Common myeloid progenitor, CD34-positive (primary cell): Measurements from ENCODE around the gene CD3G.

Experiments used
- CTCF ChIA-PET: fragments of 350-600 bp; sonication (Branson Sonifier 250); formaldehyde crosslinking; loops from one replicate; lab custom pipeline; 2021; ENCODE audit warnings: antibody characterized with exemption; lab: Charles Lee
- POLR2A ChIA-PET: fragments of 350-600 bp; sonication (Branson Sonifier 250); formaldehyde crosslinking; loops from one replicate; lab custom pipeline; 2021; ENCODE audit warnings: antibody characterized with exemption; lab: Charles Lee
- DNase-seq, 3 donors: peaks; one replicate each; pipeline versions ENCODE4 v3.0.0 to v3.0.0-alpha.2; 2013
- H3K27ac ChIP-seq, 2 experiments: 1 replicate in 1 of 2; 2 replicates in 1 of 2; pipeline ENCODE4 v1.7.0; 2013; ENCODE audit warnings: inconsistent platforms in 2 of 2, low read length in 2 of 2, mild to moderate bottlenecking in 2 of 2, low read depth in 1 of 2, moderate library complexity in 1 of 2; ENCODE audit not compliant: severe bottlenecking in 2 of 2, insufficient read depth in 1 of 2, poor library complexity in 1 of 2
- H3K27me3 ChIP-seq, 5 experiments: replicated peaks in 2 of 5; 1 replicate in 3 of 5; 2 replicates in 2 of 5; pipeline versions ENCODE4 v1.6.1 to v1.7.0; 2013; ENCODE audit warnings: low read length in 4 of 5, mild to moderate bottlenecking in 2 of 5, moderate library complexity in 2 of 5, inconsistent platforms in 1 of 5; ENCODE audit not compliant: insufficient read depth in 5 of 5, control insufficient read depth in 4 of 5
- H3K36me3 ChIP-seq, 4 experiments: 1 replicate in 2 of 4; 2 replicates in 2 of 4; pipeline versions ENCODE4 v1.6.1 to v1.7.0; 2013; ENCODE audit warnings: low read length in 3 of 4, control low read depth in 1 of 4, mild to moderate bottlenecking in 1 of 4; ENCODE audit not compliant: control insufficient read depth in 4 of 4, insufficient read depth in 4 of 4
- H3K4me1 ChIP-seq, 4 experiments: 1 replicate in 3 of 4; 2 replicates in 1 of 4; pipeline versions ENCODE4 v1.6.1 to v1.7.1; 2013; ENCODE audit warnings: low read length in 3 of 4, mild to moderate bottlenecking in 3 of 4, control low read depth in 1 of 4, inconsistent platforms in 1 of 4, moderate library complexity in 1 of 4; ENCODE audit not compliant: control insufficient read depth in 4 of 4, insufficient read depth in 4 of 4; ENCODE audit errors: control extremely low read depth in 1 of 4
- H3K4me3 ChIP-seq, 7 experiments: 1 replicate in 4 of 7; 2 replicates in 3 of 7; pipeline versions ENCODE4 v1.5.1 to v1.7.0; 2013; ENCODE audit warnings: mild to moderate bottlenecking in 7 of 7, low read length in 6 of 7, moderate library complexity in 6 of 7, inconsistent platforms in 2 of 7, low read depth in 2 of 7, control low read depth in 1 of 7; ENCODE audit not compliant: insufficient read depth in 4 of 7, control insufficient read depth in 1 of 7; ENCODE audit errors: extremely low read depth in 1 of 7
- H3K9me3 ChIP-seq, 5 experiments: 1 replicate in 4 of 5; 2 replicates in 1 of 5; pipeline versions ENCODE4 v1.6.1 to v1.7.1; 2013; ENCODE audit warnings: low read length in 4 of 5, mild to moderate bottlenecking in 2 of 5, inconsistent platforms in 1 of 5, low read depth in 1 of 5, moderate library complexity in 1 of 5; ENCODE audit not compliant: control insufficient read depth in 4 of 5, insufficient read depth in 2 of 5; ENCODE audit errors: control extremely low read depth in 1 of 5
- WGBS: methylation state at CpG from one replicate; pipeline ENCODE4 v1.1.5; 2013; ENCODE audit not compliant: insufficient coverage; 5-methylcytosine and 5-hydroxymethylcytosine counted together

CD3G gene

DNA sequence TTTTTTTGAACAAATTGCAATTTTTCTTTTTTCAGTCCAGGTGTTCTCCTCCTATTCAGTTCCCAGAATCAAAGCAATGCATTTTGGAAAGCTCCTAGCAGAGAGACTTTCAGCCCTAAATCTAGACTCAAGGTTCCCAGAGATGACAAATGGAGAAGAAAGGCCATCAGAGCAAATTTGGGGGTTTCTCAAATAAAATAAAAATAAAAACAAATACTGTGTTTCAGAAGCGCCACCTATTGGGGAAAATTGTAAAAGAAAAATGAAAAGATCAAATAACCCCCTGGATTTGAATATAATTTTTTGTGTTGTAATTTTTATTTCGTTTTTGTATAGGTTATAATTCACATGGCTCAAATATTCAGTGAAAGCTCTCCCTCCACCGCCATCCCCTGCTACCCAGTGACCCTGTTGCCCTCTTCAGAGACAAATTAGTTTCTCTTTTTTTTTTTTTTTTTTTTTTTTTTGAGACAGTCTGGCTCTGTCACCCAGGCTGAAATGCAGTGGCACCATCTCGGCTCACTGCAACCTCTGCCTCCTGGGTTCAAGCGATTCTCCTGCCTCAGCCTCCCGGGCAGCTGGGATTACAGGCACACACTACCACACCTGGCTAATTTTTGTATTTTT, 9.1 kb downstream of the CD3G start:
- ChIA-PET CTCF (interaction anchor here (0.8 to 4.2 kb wide), 11 partner anchors 10 to 158 kb away, joined by 3 to 22 read pairs (median 4); partner anchors contain the start of gene CD3E), POLR2A (interaction anchor here (0.6 kb wide), 1 partner anchor 12 kb away, joined by 4 read pairs; no protein-coding TSS in a partner anchor)
- no peaks in the 10 kb centered on the region for H3K4me1 ChIP-seq
- peaks cover 0 to 2% (median 0%) of the 10 kb centered on the region in 5 experiments for H3K27me3 ChIP-seq
- peak; percentile 41 to 72 (median 59) for DNase-seq
- H3K27ac ChIP-seq, result no peak overlapping the region
- no peak overlapping the region for H3K4me3 ChIP-seq
- 20% methylated on average over 1 of the region's 6 CpGs for WGBS
- no peaks in the 10 kb centered on the region for H3K36me3 ChIP-seq
- no peaks in the 10 kb centered on the region for H3K9me3 ChIP-seq

- no peaks in the 10 kb centered on the region for H3K36me3 ChIP-seq
- no peak for DNase-seq
- ChIA-PET POLR2A (no interaction called here), CTCF (interaction anchor here (1.1 to 1.9 kb wide), 2 partner anchors 62 to 160 kb away, joined by 5 to 8 read pairs; no protein-coding TSS in a partner anchor)
- WGBS, result no CpG with 5 or more reads among the region's 3 CpGs
- peaks cover 5 to 15% (median 14%) of the 10 kb centered on the region in 4 experiments for H3K4me1 ChIP-seq
- H3K9me3 ChIP-seq, result no peaks in the 10 kb centered on the region
- H3K4me3 ChIP-seq, result no peak overlapping the region
- H3K27me3 ChIP-seq, result no peaks in the 10 kb centered on the region
- H3K27ac ChIP-seq, result no peak overlapping the region
These were observed 13.9 kb downstream of the CD3G start for GRCh38 chr11:118358071-118358470.

DNA sequence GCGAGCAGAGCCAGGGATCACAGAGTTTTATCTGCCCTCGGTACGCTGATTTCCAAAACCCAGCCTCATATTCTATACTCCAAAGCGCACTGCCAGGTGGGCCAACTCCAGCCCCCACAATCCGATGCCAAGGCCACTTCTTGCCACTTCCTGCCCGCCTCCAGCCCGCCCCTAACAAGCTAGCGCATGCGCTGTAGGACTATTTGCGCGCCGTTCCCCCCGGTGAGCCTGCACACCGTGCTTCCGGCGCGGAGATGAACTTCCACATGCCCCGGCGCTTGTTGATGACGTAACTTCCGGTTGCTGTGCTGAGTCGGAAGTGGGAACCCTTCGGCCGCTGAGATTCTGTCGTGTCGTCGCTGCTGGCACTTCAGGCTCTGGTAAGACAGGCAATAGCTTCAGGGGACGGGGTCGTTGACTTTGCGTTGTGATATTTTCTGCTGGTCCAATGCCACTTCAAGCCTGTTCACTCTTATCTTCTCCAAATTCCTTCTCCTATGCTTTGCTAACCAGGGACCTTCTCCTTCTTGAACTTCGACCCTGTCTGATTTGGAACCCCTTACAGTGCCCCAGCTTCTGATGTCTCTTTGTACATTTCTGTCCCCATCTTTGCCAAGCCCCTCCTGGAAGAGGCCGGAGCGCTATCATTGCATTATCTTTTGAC, 15.3 kb downstream of the CD3G start, which contains the start of gene UBE4A:
TSS of gene UBE4A (plus strand) at position 306 of the 664 bp plus-strand sequence. CDS start 5,481 bp downstream, outside the sequence.
- H3K4me3 ChIP-seq, result peak within 1 kb of the TSS; percentile 60 to 100 (median 97)
- peak within 1 kb of the TSS; percentile 71 to 84 for H3K27ac ChIP-seq
- 7% methylated on average over 31 of the region's 33 CpGs for WGBS
- POLR2A ChIA-PET, result no interaction called here
- CTCF ChIA-PET, result interaction anchor here (1.2 to 1.5 kb wide), 2 partner anchors 69 to 161 kb away, joined by 3 to 8 read pairs; no protein-coding TSS in a partner anchor
- H3K4me1 ChIP-seq, result peaks cover 5 to 15% (median 14%) of the 10 kb centered on the region in 4 experiments
- H3K36me3 ChIP-seq, result peaks cover 0 to 4% (median under 1%) of the 10 kb centered on the region in 4 experiments
- no peaks in the 10 kb centered on the region for H3K27me3 ChIP-seq
- peak; percentile 96 to 98 (median 96) for DNase-seq
- H3K9me3 ChIP-seq, result no peaks in the 10 kb centered on the region

GRCh38 chr11:118364956-118365615, 20.9 kb downstream of the CD3G start:
- Histone ChIP-seq H3K27me3 (no peaks in the 10 kb centered on the region), H3K27ac (peak overlapping the region in 1 of 2 experiments; percentile 1), H3K4me3 (no peak overlapping the region), H3K9me3 (no peaks in the 10 kb centered on the region), H3K36me3 (peaks cover 27 to 45% (median 35%) of the 10 kb centered on the region in 4 experiments), H3K4me1 (peaks cover 2 to 9% (median 7%) of the 10 kb centered on the region in 4 experiments)
- DNase-seq, result no peak
- ChIA-PET CTCF (interaction anchor here (0.7 to 1.2 kb wide), 7 partner anchors 9 to 184 kb away, joined by 3 to 5 read pairs (median 3); no protein-coding TSS in a partner anchor), POLR2A (interaction anchor here (0.6 kb wide), 1 partner anchor 12 kb away, joined by 4 read pairs; no protein-coding TSS in a partner anchor)
- WGBS, result 100% methylated on average over 1 of the region's 3 CpGs

DNA sequence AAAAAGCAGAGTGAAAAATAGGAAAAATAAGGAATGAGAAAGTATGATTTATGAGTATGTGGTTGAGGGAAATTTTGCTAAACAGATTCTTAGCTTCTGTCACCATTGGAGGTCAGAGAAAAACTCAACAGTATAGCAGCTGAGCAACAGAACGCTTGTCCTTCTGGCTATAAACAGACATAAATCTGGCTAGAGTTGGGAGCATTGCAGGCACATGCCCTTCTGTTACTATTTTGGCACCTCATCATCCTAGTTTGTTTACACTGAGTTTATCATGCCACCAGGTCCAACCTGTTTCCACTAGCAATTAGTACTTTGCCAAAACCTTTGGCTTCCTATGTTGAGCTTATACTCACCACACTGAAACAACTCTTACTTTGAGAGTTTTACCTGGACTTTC, 22.1 kb downstream of the CD3G start:
- CTCF ChIA-PET, result interaction anchor here (0.9 to 1.2 kb wide), 4 partner anchors 33 to 195 kb away, joined by 3 read pairs; no protein-coding TSS in a partner anchor
- no peak overlapping the region for H3K4me3 ChIP-seq

DNA sequence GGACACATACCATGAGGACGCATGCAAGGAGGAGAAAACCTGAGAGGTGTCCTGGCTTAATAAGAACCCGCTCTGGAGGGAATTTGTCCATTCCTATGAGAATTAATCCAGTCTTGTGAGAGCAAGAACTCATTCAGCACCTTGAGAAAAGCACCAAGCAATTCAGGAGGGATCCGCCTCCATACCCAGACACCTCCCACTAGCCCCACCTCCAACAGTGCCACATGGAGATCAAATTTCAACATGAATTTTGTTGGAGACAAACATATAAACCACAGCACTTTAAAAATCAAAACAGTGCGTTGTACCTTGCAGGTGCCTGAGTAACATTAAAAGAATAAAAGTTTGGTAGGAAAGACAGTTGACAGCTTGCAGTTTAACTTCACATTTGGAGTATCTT, 26.6 kb downstream of the CD3G start:
- Histone ChIP-seq H3K36me3 (peaks cover 44 to 84% (median 63%) of the 10 kb centered on the region in 4 experiments), H3K4me1 (no peaks in the 10 kb centered on the region), H3K27me3 (no peaks in the 10 kb centered on the region), H3K4me3 (no peak overlapping the region), H3K9me3 (no peaks in the 10 kb centered on the region), H3K27ac (no peak overlapping the region)
- WGBS, result 89% methylated on average over 3 of the region's 4 CpGs
- POLR2A ChIA-PET, result no interaction called here
- CTCF ChIA-PET, result no interaction called here
- no peak for DNase-seq

More for the DNA sequence above, 22.1 kb downstream of the CD3G start:
- POLR2A ChIA-PET, result no interaction called here
- Histone ChIP-seq H3K27me3 (no peaks in the 10 kb centered on the region), H3K27ac (no peak overlapping the region), H3K36me3 (peaks cover 34 to 53% (median 43%) of the 10 kb centered on the region in 4 experiments), H3K9me3 (no peaks in the 10 kb centered on the region), H3K4me1 (no peaks in the 10 kb centered on the region)
- 100% methylated on average over 1 of the region's 1 CpG for WGBS
- DNase-seq, result no peak
